GM21360 (cell line): ENCODE results near the gene ZBTB42.

Source experiments
- ATAC-seq: cut with Tn5 transposase; IDR thresholded peaks from one replicate; pipeline ENCODE4 v1.9.1; 2021; ENCODE audit warnings: mild to moderate bottlenecking, moderate library complexity; ENCODE audit not compliant: unreplicated experiment

Gene ZBTB42

GRCh38 chr14:104782086-104782807 is 18.7 kb upstream of the ZBTB42 start:
- no peak for ATAC-seq

GRCh38 chr14:104782808-104783139 is 18.1 kb upstream of the ZBTB42 start:
- ATAC-seq = no peak

- ATAC-seq = no peak
Measured at GRCh38 chr14:104783484-104784217, 17.2 kb upstream of the ZBTB42 start.

- no peak for ATAC-seq
Measured at GRCh38 chr14:104784218-104784568, 16.7 kb upstream of the ZBTB42 start.

GRCh38 chr14:104784846-104785707 is 15.8 kb upstream of the ZBTB42 start:
- ATAC-seq = no peak

DNA sequence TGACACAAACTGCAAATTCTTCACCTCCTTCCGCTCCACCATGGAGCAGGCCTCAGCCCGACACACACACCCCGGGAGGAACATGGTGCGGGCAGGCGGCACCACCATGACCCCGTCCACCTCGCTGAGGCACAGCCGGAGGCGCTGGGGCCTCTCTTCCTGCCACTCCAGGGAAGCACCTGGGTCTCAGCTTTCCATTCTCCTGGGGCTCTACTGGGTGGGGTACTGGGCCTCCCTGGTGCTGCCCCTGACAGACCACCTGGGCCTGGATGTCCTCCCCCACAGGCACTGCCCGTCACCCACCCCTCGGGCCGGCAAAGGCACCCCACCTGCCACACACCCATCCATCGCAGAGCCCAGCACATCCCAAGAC is 15.2 kb upstream of the ZBTB42 start:
- ATAC-seq = no peak

DNA sequence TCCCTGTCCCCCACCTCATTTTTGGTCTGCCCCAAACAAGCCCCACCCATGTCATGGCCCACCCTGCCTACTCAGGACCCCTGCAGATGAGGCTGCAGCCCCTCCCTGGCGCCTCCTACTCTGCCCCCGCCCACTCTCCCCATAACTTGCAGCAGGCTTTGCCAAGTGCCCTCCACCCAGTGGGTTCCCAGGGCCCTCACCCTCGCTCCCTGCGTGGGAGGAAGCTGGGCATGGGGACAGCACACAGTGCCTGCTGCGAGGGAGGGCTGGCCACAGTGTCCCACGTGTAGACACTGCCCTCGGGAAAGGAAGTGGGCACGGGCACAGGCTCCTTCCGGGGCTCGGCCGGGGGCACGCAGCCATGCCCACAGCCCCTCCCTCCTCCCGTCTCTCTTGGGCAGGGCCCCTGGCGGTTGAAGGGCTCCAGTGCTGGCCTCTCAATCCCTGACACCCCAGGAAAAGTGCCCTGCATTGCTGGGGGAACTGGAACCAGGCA is 14.8 kb upstream of the ZBTB42 start:
- ATAC-seq = no peak

- ATAC-seq = no peak
Measured at GRCh38 chr14:104786726-104787675, 13.9 kb upstream of the ZBTB42 start.

- ATAC-seq = no peak
Measured at GRCh38 chr14:104787736-104788135, 13.2 kb upstream of the ZBTB42 start.

- no peak for ATAC-seq
Measured at GRCh38 chr14:104788161-104788818, 12.6 kb upstream of the ZBTB42 start.

DNA sequence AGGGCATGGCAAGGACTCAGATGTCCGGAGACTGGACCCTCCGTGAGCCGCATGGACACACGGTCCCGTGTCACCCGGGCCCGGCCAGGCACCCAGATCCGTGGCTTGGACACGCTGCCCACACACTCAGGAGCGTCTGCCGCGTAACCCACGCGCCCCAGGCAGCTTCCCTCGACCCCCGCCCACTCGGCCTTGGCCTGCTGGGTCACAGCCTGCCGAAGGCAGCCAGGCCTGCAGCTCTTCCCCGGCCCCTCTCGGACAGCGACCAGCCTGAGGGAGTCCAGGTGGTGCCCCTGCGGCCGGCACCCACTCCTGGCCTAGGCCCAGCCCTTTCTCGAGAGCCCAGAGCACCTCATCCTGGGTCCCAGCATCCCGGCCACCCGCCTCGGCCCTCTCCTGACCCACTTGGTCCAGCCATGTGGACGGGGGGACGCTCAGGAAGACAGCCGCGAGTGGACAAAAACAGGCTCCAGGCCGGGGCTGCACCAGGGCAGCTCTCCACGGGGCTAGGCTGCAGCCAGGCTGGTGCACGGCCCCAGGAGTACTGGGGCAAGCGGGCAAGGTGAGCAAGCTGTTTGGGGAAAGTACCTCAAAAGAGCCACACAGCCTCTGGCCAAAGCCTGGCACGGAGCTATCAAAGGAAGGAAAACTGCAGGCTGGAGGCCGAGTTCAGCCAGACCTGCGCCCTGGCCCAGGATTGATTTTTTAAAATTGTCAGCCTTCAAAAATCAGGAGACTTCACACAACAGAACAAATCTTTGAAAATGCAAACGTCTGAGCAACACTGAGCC is 11.8 kb upstream of the ZBTB42 start:
- no peak for ATAC-seq

DNA sequence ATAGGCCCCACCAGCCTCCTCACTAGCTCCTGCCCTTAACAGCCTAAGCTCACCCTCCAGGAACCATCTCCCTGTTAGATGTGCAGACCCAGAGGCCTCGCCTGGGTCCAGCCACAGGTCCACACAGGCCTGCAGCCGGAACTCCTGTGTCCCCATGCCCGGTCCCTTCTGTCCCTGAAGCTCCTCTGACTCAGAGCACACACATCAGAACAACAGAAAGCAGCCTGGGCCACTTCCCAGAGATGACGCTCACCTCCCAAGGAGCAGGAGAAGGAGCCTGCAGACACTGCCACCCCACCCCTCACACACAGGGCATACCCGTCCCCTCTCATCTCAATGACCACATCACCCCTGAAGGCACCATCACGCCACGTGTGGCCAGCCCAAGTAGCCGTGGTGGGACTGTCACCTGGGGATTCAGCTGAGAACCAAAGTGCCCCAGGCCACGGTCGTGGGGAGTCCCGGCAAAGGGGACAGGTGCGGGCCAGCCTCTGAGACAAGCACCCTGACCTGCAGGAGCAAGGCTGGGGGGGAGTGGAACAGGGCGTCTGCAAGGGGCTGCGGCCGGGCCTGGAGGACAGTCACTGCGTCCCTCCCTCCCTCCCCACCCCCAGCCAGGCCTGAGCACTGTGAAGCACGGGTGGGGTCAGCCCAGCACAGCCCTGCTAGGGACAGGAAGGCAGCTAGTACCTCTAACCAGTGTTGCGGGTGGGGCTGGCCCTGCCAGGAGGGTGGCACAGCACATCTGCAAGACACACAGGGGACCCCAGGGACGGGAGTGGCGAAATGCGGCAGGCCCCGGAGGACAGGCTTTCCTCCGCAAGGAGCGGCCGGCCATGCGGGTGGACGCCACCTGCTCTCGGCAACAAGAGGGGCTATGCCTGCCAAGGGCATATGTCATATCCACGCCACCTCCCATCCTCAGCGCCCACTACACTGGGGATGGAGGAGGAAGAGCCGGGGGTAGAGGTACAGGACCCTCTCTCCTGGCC is 10.9 kb upstream of the ZBTB42 start:
- ATAC-seq = no peak

GRCh38 chr14:104791425-104791824 is 9.5 kb upstream of the ZBTB42 start:
- no peak for ATAC-seq

- ATAC-seq = no peak
Measured at GRCh38 chr14:104792101-104792884, 8.6 kb upstream of the ZBTB42 start.

GRCh38 chr14:104792945-104793702 is 7.8 kb upstream of the ZBTB42 start:
- no peak for ATAC-seq

DNA sequence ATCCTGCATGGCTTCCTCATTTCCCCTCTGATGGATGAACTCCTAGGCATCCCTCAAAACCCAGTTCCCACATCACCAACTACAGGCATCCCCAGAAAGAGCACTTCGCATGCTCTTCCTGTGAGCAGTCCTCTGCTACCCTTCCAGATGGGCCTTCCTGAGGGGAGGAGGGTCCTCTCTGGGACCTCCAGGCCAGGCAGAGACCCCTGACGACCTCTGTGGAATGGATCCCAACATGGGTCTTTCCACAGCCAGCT is 7.3 kb upstream of the ZBTB42 start:
- no peak for ATAC-seq

DNA sequence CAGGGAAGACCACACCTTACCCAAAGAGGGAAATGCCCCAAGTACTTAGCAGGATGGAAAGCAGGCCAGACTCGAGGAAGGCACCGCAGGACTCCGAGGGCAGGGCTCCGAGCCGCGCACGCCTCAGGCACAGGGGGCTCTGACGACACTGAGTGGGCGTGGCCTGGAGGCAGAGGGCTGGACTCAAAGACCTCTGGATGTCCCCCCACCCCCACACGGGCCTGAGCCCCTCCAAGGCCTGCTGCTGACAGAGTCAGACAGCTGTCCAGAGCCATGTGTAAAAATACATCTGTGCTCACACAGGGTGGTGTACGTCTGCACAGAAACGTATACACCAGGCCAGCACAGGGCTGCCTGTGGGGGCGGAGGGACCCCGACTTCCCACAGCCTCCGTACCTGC is 6.8 kb upstream of the ZBTB42 start:
- no peak for ATAC-seq
